ENCODE measurements around the gene MAFG.

DNA sequence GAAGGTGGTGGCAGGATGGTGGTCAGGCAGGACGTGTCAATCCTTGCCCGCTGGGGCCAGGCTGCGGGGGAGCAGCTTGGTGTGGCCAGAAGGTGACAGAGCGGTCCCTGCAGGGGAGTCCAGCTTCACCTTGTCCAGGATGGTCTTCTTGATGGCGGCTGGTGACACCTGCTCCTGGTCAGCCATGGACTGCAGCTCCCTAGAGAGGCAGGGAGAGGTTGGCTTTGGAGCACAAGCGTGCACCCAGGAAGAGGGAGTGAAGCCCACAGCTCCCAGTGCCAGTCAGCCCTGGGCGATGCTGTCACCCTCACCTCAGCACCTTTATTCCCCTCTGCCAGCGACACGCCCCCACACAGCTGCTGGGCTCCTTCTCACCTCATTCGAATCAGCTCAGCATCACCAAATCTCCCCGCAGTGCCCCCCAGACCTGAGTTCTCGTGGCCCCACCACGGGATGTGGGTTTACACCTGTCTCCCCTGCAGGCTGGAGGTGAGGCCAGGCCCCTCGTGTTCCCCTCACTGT is 5.7 kb upstream of the MAFG start:
- TF ChIP-seq PTBP1 (IDR thresholded peaks at IDR 0.05; ENCODE audit: low read depth, low read length, poor library complexity, severe bottlenecking), result no peak
- TF ChIP-seq ZNF770 (CRISPR knock-in tag; IDR thresholded peaks at IDR 0.05), result no peak
- TF ChIP-seq DRAP1 (CRISPR knock-in tag; IDR thresholded peaks at IDR 0.05), result no peak
- no peak for TF ChIP-seq FOXO4 (CRISPR knock-in tag; conservative IDR thresholded peaks at IDR 0.05)
- TF ChIP-seq, protein P1, sequence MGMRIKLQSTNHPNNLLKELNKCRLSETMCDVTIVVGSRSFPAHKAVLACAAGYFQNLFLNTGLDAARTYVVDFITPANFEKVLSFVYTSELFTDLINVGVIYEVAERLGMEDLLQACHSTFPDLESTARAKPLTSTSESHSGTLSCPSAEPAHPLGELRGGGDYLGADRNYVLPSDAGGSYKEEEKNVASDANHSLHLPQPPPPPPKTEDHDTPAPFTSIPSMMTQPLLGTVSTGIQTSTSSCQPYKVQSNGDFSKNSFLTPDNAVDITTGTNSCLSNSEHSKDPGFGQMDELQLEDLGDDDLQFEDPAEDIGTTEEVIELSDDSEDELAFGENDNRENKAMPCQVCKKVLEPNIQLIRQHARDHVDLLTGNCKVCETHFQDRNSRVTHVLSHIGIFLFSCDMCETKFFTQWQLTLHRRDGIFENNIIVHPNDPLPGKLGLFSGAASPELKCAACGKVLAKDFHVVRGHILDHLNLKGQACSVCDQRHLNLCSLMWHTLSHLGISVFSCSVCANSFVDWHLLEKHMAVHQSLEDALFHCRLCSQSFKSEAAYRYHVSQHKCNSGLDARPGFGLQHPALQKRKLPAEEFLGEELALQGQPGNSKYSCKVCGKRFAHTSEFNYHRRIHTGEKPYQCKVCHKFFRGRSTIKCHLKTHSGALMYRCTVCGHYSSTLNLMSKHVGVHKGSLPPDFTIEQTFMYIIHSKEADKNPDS (CRISPR knock-in tag; IDR thresholded peaks at IDR 0.05), result no peak
- no peak for TF ChIP-seq ZNF704 (CRISPR knock-in tag; IDR thresholded peaks at IDR 0.05; ENCODE audit: borderline replicate concordance)
- TF ChIP-seq EHMT2 (IDR thresholded peaks at IDR 0.05; ENCODE audit: borderline replicate concordance, low read depth, low read length), result no peak
- TF ChIP-seq ELF4 (CRISPR knock-in tag; IDR thresholded peaks at IDR 0.05; ENCODE audit: borderline replicate concordance), result no peak
- no peak for TF ChIP-seq ZNF292 (CRISPR knock-in tag; IDR thresholded peaks at IDR 0.05; ENCODE audit: borderline replicate concordance, low read depth)
- TF ChIP-seq HCFC1 (IDR thresholded peaks at IDR 0.05; ENCODE audit: low read depth, low read length), result no peak
- no peak for TF ChIP-seq E2F5 (CRISPR knock-in tag; conservative IDR thresholded peaks at IDR 0.05)

All from HepG2 (cell line).